GM21737 (cell line): ENCODE results near the gene RGS18.
"Not testable (repeated sequence)": the region's sequence is repeated elsewhere in the genome, so short reads cannot be mapped to it uniquely, and the experiment has no call there.

Source experiments
- ATAC-seq: cut with Tn5 transposase; IDR thresholded peaks from one replicate; pipeline ENCODE4 v1.9.1; 2021; ENCODE audit warnings: mild to moderate bottlenecking, moderate library complexity; ENCODE audit not compliant: unreplicated experiment

Gene RGS18

GRCh38 chr1:192158181-192158580 lies at the start of gene RGS18:
Gene RGS18 (plus strand): TSS chr1:192158462. CDS start chr1:192158638, 176 bp downstream.
- no peak for ATAC-seq

GRCh38 chr1:192109576-192109975 lies 48.7 kb upstream of the RGS18 start:
- ATAC-seq: no peak

GRCh38 chr1:192115000-192115399 lies 43.3 kb upstream of the RGS18 start:
- no peak for ATAC-seq

- ATAC-seq: no peak
Measured at GRCh38 chr1:192118881-192119405, 39.3 kb upstream of the RGS18 start.

GRCh38 chr1:192119701-192120100 lies 38.6 kb upstream of the RGS18 start:
- no peak for ATAC-seq

- no peak for ATAC-seq
Measured at GRCh38 chr1:192122668-192123067, 35.6 kb upstream of the RGS18 start.

GRCh38 chr1:192123212-192123611 lies 35.0 kb upstream of the RGS18 start:
- no peak for ATAC-seq

GRCh38 chr1:192126030-192126619 lies 32.1 kb upstream of the RGS18 start:
- no peak for ATAC-seq

GRCh38 chr1:192130175-192130574 lies 28.1 kb upstream of the RGS18 start:
- ATAC-seq: no peak

GRCh38 chr1:192130865-192131264 lies 27.4 kb upstream of the RGS18 start:
- not testable (repeated sequence) for ATAC-seq

- no peak for ATAC-seq
Measured at GRCh38 chr1:192131914-192132313, 26.3 kb upstream of the RGS18 start.

GRCh38 chr1:192133350-192133926 lies 24.8 kb upstream of the RGS18 start:
- no peak for ATAC-seq

GRCh38 chr1:192140382-192140781 lies 17.9 kb upstream of the RGS18 start:
- ATAC-seq: no peak

GRCh38 chr1:192147221-192147620 lies 11.0 kb upstream of the RGS18 start:
- no peak for ATAC-seq

GRCh38 chr1:192147696-192148095 lies 10.6 kb upstream of the RGS18 start:
- ATAC-seq: no peak

- ATAC-seq: no peak
Measured at GRCh38 chr1:192151176-192151575, 7.1 kb upstream of the RGS18 start.

GRCh38 chr1:192153276-192153675 lies 5.0 kb upstream of the RGS18 start:
- ATAC-seq: no peak

GRCh38 chr1:192157067-192157466 lies 1.2 kb upstream of the RGS18 start:
- no peak for ATAC-seq

GRCh38 chr1:192159014-192159413 lies 752 bp downstream of the RGS18 start:
- ATAC-seq: no peak

- no peak for ATAC-seq
Measured at GRCh38 chr1:192159781-192160180, 1.5 kb downstream of the RGS18 start.

- no peak for ATAC-seq
Measured at GRCh38 chr1:192160196-192160595, 1.9 kb downstream of the RGS18 start.

GRCh38 chr1:192161976-192162375 lies 3.7 kb downstream of the RGS18 start:
- ATAC-seq: no peak

- no peak for ATAC-seq
Measured at GRCh38 chr1:192162376-192162775, 4.1 kb downstream of the RGS18 start.
